ENCODE results near the gene ARID4B. TPM values are rescaled to one million over a fixed set of nuclear protein-coding genes. Genes with fewer than 3 reads are reported as not detected.
A peak's percentile ranks its signal among the peaks of the same experiment; 100 is the strongest.

Gene ARID4B
- total RNA-seq, 1 experiment from 2014 or later: 28.3 TPM

DNA sequence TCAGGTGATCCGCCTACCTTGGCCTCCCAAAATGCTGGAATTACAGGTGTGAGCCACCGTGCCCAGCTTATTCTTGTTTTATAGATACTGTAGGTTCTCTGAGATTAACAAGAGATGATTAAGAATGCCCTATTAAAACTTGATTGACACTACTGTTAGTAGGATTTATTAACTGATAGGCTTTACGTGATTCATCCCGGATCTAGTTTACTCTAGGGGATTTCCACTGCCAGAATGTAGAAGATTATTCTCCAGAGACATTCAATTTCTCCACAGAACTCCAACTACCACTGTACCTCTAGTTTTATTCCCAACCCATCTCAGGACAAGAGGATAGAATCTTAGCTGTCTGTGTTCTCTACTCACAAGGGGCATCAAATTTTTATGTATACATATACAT, 140.7 kb downstream of the ARID4B start:
- Histone ChIP-seq H3K4me2 (ENCODE audit: low read length) (no peak overlapping the region), H3K4me1 (ENCODE audit: control insufficient read depth in 1 of 2, insufficient read depth in 2 of 2, low read length in 2 of 2) (no peaks in the 10 kb centered on the region), H3K9ac (ENCODE audit: low read length) (no peak overlapping the region), H2AFZ (ENCODE audit: low read depth, low read length, poor library complexity, severe bottlenecking) (no peak overlapping the region), H3K27me3 (ENCODE audit: insufficient read depth, low read length) (no peaks in the 10 kb centered on the region), H3K36me3 (ENCODE audit: control insufficient read depth in 1 of 2, insufficient read depth in 2 of 2, low read length in 2 of 2) (peaks cover 4 to 8% of the 10 kb centered on the region in 2 experiments; a peak in 2 of 4 replicates), H3K9me2 (ENCODE audit: insufficient read depth) (no peaks in the 10 kb centered on the region), H4K20me1 (ENCODE audit: insufficient read depth) (no peaks in the 10 kb centered on the region), H3K4me3 (replicated peaks in 1 of 2; ENCODE audit: low read depth in 1 of 2, low read length in 2 of 2) (no peak overlapping the region), H3K9me3 (ENCODE audit: control insufficient read depth in 1 of 2, insufficient read depth in 1 of 2, low read depth in 1 of 2, low read length in 2 of 2) (no peaks in the 10 kb centered on the region), H3K27ac (ENCODE audit: low read depth, low read length) (no peak overlapping the region), H3K79me2 (ENCODE audit: insufficient read depth, low read length) (peaks cover 2% of the 10 kb centered on the region)
- ChIA-PET POLR2A (no interaction called here), RAD21 (ENCODE audit: low non-redundant PET in 1 of 2, low total read pairs in 2 of 2, uncharacterized antibody in 2 of 2, unreplicated experiment in 2 of 2) (no interaction called here), CTCF (no interaction called here)
- no peak for TF ChIP-seq ELF1 (IDR thresholded peaks at IDR 0.05; ENCODE audit: borderline replicate concordance, low read depth)
- TF ChIP-seq RAD21 (IDR thresholded peaks at IDR 0.05; ENCODE audit: low read depth): no peak
- no peak for TF ChIP-seq ATF3 (IDR thresholded peaks at IDR 0.05)
- no peak for TF ChIP-seq EZH2 (IDR thresholded peaks at IDR 0.05)
- intact Hi-C loops (cut with micrococcal nuclease): no loop called here
- BruUV-seq (replicated peaks): no TSS peak
- ATAC-seq (no peak), DNase-seq (ENCODE audit: low read depth, low spot score) (no peak)

DNA sequence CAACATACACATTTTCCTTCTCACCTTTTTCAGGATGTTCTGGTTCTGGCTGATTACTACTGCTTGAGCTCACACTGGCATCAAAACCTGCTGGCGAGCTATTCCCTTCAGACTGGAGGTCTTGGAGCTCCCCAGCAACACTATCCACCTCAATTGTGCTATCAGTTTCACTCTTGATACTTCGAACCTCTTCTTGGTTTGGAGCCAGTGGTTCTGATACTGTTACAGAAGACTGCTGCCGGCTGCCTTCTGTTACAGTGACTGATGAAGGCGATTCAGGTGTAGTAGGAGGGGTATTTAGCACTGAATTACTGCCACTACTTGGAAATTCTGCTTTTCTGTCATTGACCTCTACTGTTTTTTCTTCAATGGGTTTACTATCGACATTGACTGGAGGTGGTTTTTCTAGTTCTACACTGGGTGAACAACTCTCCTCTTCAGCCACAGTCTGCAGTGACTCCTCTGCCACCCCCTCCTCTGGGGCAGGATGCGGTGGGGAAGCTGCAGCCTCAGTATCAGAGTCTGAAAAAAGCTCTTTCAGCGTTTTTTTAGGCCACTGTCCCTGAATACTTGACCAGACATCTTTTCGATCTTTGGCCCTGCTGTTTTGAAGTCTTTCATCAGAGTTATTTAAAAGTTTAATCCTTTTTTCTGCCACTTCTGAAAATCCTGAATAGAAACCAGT, 146.3 kb downstream of the ARID4B start:
- H3K9me2 ChIP-seq (ENCODE audit: insufficient read depth): no peaks in the 10 kb centered on the region
- H3K79me2 ChIP-seq (ENCODE audit: insufficient read depth, low read length): no peaks in the 10 kb centered on the region
- H2AFZ ChIP-seq (ENCODE audit: low read depth, low read length, poor library complexity, severe bottlenecking): no peak overlapping the region
- CTCF ChIA-PET: no interaction called here
- POLR2A ChIA-PET: no interaction called here
- H3K4me1 ChIP-seq (ENCODE audit: control insufficient read depth in 1 of 2, insufficient read depth in 2 of 2, low read length in 2 of 2): no peaks in the 10 kb centered on the region
- H3K27ac ChIP-seq (ENCODE audit: low read depth, low read length): no peak overlapping the region
- no peak overlapping the region for H3K4me2 ChIP-seq (ENCODE audit: low read length)
- ATAC-seq: no peak
- BruUV-seq (replicated peaks): TSS peak; percentile 57
- H3K36me3 ChIP-seq (ENCODE audit: control insufficient read depth in 1 of 2, insufficient read depth in 2 of 2, low read length in 2 of 2): peaks cover 25 to 27% of the 10 kb centered on the region in 2 experiments
- RAD21 ChIA-PET (ENCODE audit: low non-redundant PET in 1 of 2, low total read pairs in 2 of 2, uncharacterized antibody in 2 of 2, unreplicated experiment in 2 of 2): no interaction called here
- H3K27me3 ChIP-seq (ENCODE audit: insufficient read depth, low read length): no peaks in the 10 kb centered on the region
- H3K9ac ChIP-seq (ENCODE audit: low read length): no peak overlapping the region
- peaks cover 3% of the 10 kb centered on the region; the same call in 1 of the 2 replicates for H4K20me1 ChIP-seq (ENCODE audit: insufficient read depth)
- intact Hi-C loops (cut with micrococcal nuclease): no loop called here
- H3K4me3 ChIP-seq (replicated peaks in 1 of 2; ENCODE audit: low read depth in 1 of 2, low read length in 2 of 2): no peak overlapping the region
- DNase-seq (ENCODE audit: low read depth, low spot score): no peak
- no peaks in the 10 kb centered on the region for H3K9me3 ChIP-seq (ENCODE audit: control insufficient read depth in 1 of 2, insufficient read depth in 1 of 2, low read depth in 1 of 2, low read length in 2 of 2)
- TF ChIP-seq SP1 (IDR thresholded peaks at IDR 0.05; ENCODE audit: low read depth) (no peak), SIN3A (IDR thresholded peaks at IDR 0.05; ENCODE audit: low read depth) (no peak), ELF1 (IDR thresholded peaks at IDR 0.05; ENCODE audit: borderline replicate concordance, low read depth) (no peak), TCF7L2 (IDR thresholded peaks at IDR 0.05; ENCODE audit: borderline replicate concordance, extremely low read depth, insufficient read depth, insufficient read length) (no peak), MAX (IDR thresholded peaks at IDR 0.05) (no peak), ZFX (IDR thresholded peaks at IDR 0.05) (no peak), POLR2AphosphoS5 (IDR thresholded peaks at IDR 0.05; ENCODE audit: low read depth, low read length) (no peak), CBX3 (IDR thresholded peaks at IDR 0.05; ENCODE audit: low read depth) (no peak), EZH2 (IDR thresholded peaks at IDR 0.05) (no peak), POLR2A (IDR thresholded peaks at IDR 0.05; ENCODE audit: borderline replicate concordance, extremely low read depth, insufficient read depth, insufficient read length) (no peak), EZH2phosphoT487 (IDR thresholded peaks at IDR 0.05; ENCODE audit: borderline replicate concordance) (no peak), FOSL1 (IDR thresholded peaks at IDR 0.05; ENCODE audit: low read depth) (no peak), YY1 (IDR thresholded peaks at IDR 0.05; ENCODE audit: extremely low read depth, insufficient replicate concordance, low read depth, low read length) (no peak), JUND (IDR thresholded peaks at IDR 0.05) (no peak)
- TF ChIP-seq, protein P1, sequence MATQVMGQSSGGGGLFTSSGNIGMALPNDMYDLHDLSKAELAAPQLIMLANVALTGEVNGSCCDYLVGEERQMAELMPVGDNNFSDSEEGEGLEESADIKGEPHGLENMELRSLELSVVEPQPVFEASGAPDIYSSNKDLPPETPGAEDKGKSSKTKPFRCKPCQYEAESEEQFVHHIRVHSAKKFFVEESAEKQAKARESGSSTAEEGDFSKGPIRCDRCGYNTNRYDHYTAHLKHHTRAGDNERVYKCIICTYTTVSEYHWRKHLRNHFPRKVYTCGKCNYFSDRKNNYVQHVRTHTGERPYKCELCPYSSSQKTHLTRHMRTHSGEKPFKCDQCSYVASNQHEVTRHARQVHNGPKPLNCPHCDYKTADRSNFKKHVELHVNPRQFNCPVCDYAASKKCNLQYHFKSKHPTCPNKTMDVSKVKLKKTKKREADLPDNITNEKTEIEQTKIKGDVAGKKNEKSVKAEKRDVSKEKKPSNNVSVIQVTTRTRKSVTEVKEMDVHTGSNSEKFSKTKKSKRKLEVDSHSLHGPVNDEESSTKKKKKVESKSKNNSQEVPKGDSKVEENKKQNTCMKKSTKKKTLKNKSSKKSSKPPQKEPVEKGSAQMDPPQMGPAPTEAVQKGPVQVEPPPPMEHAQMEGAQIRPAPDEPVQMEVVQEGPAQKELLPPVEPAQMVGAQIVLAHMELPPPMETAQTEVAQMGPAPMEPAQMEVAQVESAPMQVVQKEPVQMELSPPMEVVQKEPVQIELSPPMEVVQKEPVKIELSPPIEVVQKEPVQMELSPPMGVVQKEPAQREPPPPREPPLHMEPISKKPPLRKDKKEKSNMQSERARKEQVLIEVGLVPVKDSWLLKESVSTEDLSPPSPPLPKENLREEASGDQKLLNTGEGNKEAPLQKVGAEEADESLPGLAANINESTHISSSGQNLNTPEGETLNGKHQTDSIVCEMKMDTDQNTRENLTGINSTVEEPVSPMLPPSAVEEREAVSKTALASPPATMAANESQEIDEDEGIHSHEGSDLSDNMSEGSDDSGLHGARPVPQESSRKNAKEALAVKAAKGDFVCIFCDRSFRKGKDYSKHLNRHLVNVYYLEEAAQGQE (IDR thresholded peaks at IDR 0.05; ENCODE audit: low read depth): no peak
